22Rv1 (cell line): Measurements from ENCODE around the gene DPCD.

Experiments
- H3K27ac ChIP-seq: fragments of 450-650 bp; 2 replicates; pipeline ENCODE4 v1.5.1; 2017
- CTCF ChIP-seq: fragments of 450-650 bp; IDR thresholded peaks from 2 replicates; pipeline ENCODE4 v1.5.1; 2017; ENCODE audit warnings: mild to moderate bottlenecking
- ZFX ChIP-seq: fragments of 450-650 bp; IDR thresholded peaks from 2 replicates; pipeline ENCODE4 v1.6.1; 2017; ENCODE audit warnings: antibody characterized with exemption, borderline replicate concordance

The DPCD gene

GRCh38 chr10:101595591-101596433, 7.7 kb downstream of the DPCD start:
- TF ChIP-seq ZFX (no peak), CTCF (no peak)
- H3K27ac ChIP-seq: no peak overlapping the region

GRCh38 chr10:101597091-101597900, 9.2 kb downstream of the DPCD start:
- TF ChIP-seq ZFX (no peak), CTCF (no peak)
- no peak overlapping the region for H3K27ac ChIP-seq

- H3K27ac ChIP-seq: no peak overlapping the region
- TF ChIP-seq CTCF (no peak), ZFX (no peak)
These were observed 13.4 kb downstream of the DPCD start for GRCh38 chr10:101601541-101601940.

- TF ChIP-seq CTCF (peak; percentile 93), ZFX (no peak)
These were observed 14.8 kb downstream of the DPCD start for GRCh38 chr10:101602761-101603398.

GRCh38 chr10:101607124-101607523, 19.0 kb downstream of the DPCD start:
- TF ChIP-seq CTCF: no peak
- TF ChIP-seq ZFX: no peak
- no peak overlapping the region for H3K27ac ChIP-seq

More at GRCh38 chr10:101602761-101603398, 14.8 kb downstream of the DPCD start:
- H3K27ac ChIP-seq: no peak overlapping the region

GRCh38 chr10:101609481-101609880, 21.4 kb downstream of the DPCD start:
- no peak for TF ChIP-seq CTCF
- no peak for TF ChIP-seq ZFX

More at GRCh38 chr10:101609481-101609880, 21.4 kb downstream of the DPCD start:
- H3K27ac ChIP-seq: no peak overlapping the region
